NT2/D1 (cell line): ENCODE data around the gene CPLANE1.
A peak's percentile ranks its signal among the peaks of the same experiment; 100 is the strongest.

Experiments used
- DNase-seq: peaks from one replicate; pipeline ENCODE4 v3.0.0-alpha.2; 2011; ENCODE audit warnings: low read depth, low spot score
- H3K27me3 ChIP-seq: 2 replicates; pipeline ENCODE4 v1.6.0; 2011; ENCODE audit warnings: mild to moderate bottlenecking; ENCODE audit not compliant: insufficient read length, insufficient read depth
- H3K36me3 ChIP-seq: 2 replicates; pipeline ENCODE4 v1.6.1; 2011; ENCODE audit warnings: mild to moderate bottlenecking, low read length, mixed read lengths; ENCODE audit not compliant: insufficient read depth, insufficient read length
- H3K4me1 ChIP-seq: 2 replicates; pipeline ENCODE4 v1.5.1; 2011; ENCODE audit not compliant: insufficient read depth, insufficient read length
- H3K4me3 ChIP-seq: 2 replicates; pipeline ENCODE4 v1.5.1; 2011; ENCODE audit warnings: low read depth; ENCODE audit not compliant: insufficient read length
- H3K9ac ChIP-seq: 2 replicates; pipeline ENCODE4 v1.6.0; 2011; ENCODE audit warnings: low read depth; ENCODE audit not compliant: insufficient read length
- H3K9me3 ChIP-seq: 2 replicates; pipeline ENCODE4 v1.5.1; 2011; ENCODE audit warnings: mild to moderate bottlenecking, low read length; ENCODE audit not compliant: insufficient read depth
- SUZ12 ChIP-seq: IDR thresholded peaks from 2 replicates; pipeline ENCODE4 v1.6.1; 2011; ENCODE audit not compliant: insufficient read length, insufficient read depth; ENCODE audit errors: extremely low read depth
- YY1 ChIP-seq: IDR thresholded peaks from 2 replicates; pipeline ENCODE4 v1.6.1; 2011; ENCODE audit not compliant: insufficient read length, insufficient read depth
- ZNF274 ChIP-seq: IDR thresholded peaks from 2 replicates; pipeline ENCODE4 v1.6.1; 2011; ENCODE audit warnings: mild to moderate bottlenecking, low read depth, low read length

Gene CPLANE1

GRCh38 chr5:37254581-37254980 lies 5.4 kb upstream of the CPLANE1 start:
- H3K27me3 ChIP-seq, result no peaks in the 10 kb centered on the region
- H3K4me1 ChIP-seq, result no peaks in the 10 kb centered on the region
- no peak overlapping the region for H3K4me3 ChIP-seq
- H3K9me3 ChIP-seq, result no peaks in the 10 kb centered on the region
- DNase-seq, result no peak
- TF ChIP-seq ZNF274 (no peak), SUZ12 (no peak), YY1 (no peak)
- H3K36me3 ChIP-seq, result no peaks in the 10 kb centered on the region
- H3K9ac ChIP-seq, result no peak overlapping the region

GRCh38 chr5:37251665-37252064 lies 2.5 kb upstream of the CPLANE1 start:
- no peak for TF ChIP-seq SUZ12
- TF ChIP-seq ZNF274, result no peak
- TF ChIP-seq YY1, result no peak
- H3K4me1 ChIP-seq, result no peaks in the 10 kb centered on the region
- peaks cover 3% of the 10 kb centered on the region for H3K36me3 ChIP-seq
- H3K9me3 ChIP-seq, result no peaks in the 10 kb centered on the region
- H3K27me3 ChIP-seq, result no peaks in the 10 kb centered on the region
- H3K4me3 ChIP-seq, result no peak overlapping the region
- H3K9ac ChIP-seq, result no peak overlapping the region
- DNase-seq, result no peak

- no peak for TF ChIP-seq ZNF274
- TF ChIP-seq YY1, result no peak
- TF ChIP-seq SUZ12, result no peak
- DNase-seq, result no peak
- H3K9ac ChIP-seq, result peak overlapping the region; percentile 87
Measured at GRCh38 chr5:37249815-37250164, 614 bp upstream of the CPLANE1 start.

GRCh38 chr5:37248421-37248969 lies 681 bp downstream of the CPLANE1 start:
- H3K4me1 ChIP-seq, result no peaks in the 10 kb centered on the region
- no peak for DNase-seq
- TF ChIP-seq ZNF274, result no peak
- TF ChIP-seq SUZ12, result no peak
- no peak for TF ChIP-seq YY1
- no peaks in the 10 kb centered on the region for H3K27me3 ChIP-seq
- peak overlapping the region; percentile 87 for H3K9ac ChIP-seq
- H3K4me3 ChIP-seq, result peak overlapping the region; percentile 67
- peaks cover 5% of the 10 kb centered on the region for H3K36me3 ChIP-seq
- no peaks in the 10 kb centered on the region for H3K9me3 ChIP-seq

More at GRCh38 chr5:37249815-37250164, 614 bp upstream of the CPLANE1 start:
- H3K36me3 ChIP-seq, result peaks cover 3% of the 10 kb centered on the region
- no peaks in the 10 kb centered on the region for H3K27me3 ChIP-seq
- H3K9me3 ChIP-seq, result no peaks in the 10 kb centered on the region
- no peaks in the 10 kb centered on the region for H3K4me1 ChIP-seq
- peak overlapping the region; percentile 67 for H3K4me3 ChIP-seq

- no peak for DNase-seq
- Histone ChIP-seq H3K9me3 (no peaks in the 10 kb centered on the region), H3K27me3 (no peaks in the 10 kb centered on the region), H3K4me3 (no peak overlapping the region), H3K9ac (no peak overlapping the region), H3K4me1 (no peaks in the 10 kb centered on the region), H3K36me3 (peaks cover 14% of the 10 kb centered on the region)
- TF ChIP-seq ZNF274 (no peak), SUZ12 (no peak), YY1 (no peak)
Measured at GRCh38 chr5:37247496-37247895, 1.7 kb downstream of the CPLANE1 start.

- no peaks in the 10 kb centered on the region for H3K27me3 ChIP-seq
- no peaks in the 10 kb centered on the region for H3K4me1 ChIP-seq
- no peak overlapping the region for H3K9ac ChIP-seq
- H3K9me3 ChIP-seq, result no peaks in the 10 kb centered on the region
- H3K4me3 ChIP-seq, result no peak overlapping the region
- peaks cover 16% of the 10 kb centered on the region for H3K36me3 ChIP-seq
- TF ChIP-seq ZNF274, result no peak
- TF ChIP-seq YY1, result no peak
- TF ChIP-seq SUZ12, result no peak
- DNase-seq, result no peak
Measured at GRCh38 chr5:37247036-37247435, 2.1 kb downstream of the CPLANE1 start.

GRCh38 chr5:37234288-37234687 lies 14.9 kb downstream of the CPLANE1 start:
- H3K27me3 ChIP-seq, result no peaks in the 10 kb centered on the region
- no peak overlapping the region for H3K9ac ChIP-seq
- no peak for DNase-seq
- H3K36me3 ChIP-seq, result peaks cover 22% of the 10 kb centered on the region
- no peaks in the 10 kb centered on the region for H3K4me1 ChIP-seq
- no peak overlapping the region for H3K4me3 ChIP-seq
- no peaks in the 10 kb centered on the region for H3K9me3 ChIP-seq
- TF ChIP-seq ZNF274, result no peak
- no peak for TF ChIP-seq SUZ12
- TF ChIP-seq YY1, result no peak
